Stimulated activated CD8-positive, alpha-beta memory T cell treated with anti-CD3 and anti-CD28 coated beads, Interleukin-2, amount 100 ng/mL, for 48 hours (primary cell): ENCODE results near the gene IFITM1.
"Not testable (repeated sequence)": the region's sequence is repeated elsewhere in the genome, so short reads cannot be mapped to it uniquely, and the experiment has no call there.

Experiments
- DNase-seq, 2 donors: peaks; one replicate each; pipeline ENCODE4 v3.0.0-alpha.2; 2020; ENCODE audit warnings: low read depth in 2 of 2

The IFITM1 gene

DNA sequence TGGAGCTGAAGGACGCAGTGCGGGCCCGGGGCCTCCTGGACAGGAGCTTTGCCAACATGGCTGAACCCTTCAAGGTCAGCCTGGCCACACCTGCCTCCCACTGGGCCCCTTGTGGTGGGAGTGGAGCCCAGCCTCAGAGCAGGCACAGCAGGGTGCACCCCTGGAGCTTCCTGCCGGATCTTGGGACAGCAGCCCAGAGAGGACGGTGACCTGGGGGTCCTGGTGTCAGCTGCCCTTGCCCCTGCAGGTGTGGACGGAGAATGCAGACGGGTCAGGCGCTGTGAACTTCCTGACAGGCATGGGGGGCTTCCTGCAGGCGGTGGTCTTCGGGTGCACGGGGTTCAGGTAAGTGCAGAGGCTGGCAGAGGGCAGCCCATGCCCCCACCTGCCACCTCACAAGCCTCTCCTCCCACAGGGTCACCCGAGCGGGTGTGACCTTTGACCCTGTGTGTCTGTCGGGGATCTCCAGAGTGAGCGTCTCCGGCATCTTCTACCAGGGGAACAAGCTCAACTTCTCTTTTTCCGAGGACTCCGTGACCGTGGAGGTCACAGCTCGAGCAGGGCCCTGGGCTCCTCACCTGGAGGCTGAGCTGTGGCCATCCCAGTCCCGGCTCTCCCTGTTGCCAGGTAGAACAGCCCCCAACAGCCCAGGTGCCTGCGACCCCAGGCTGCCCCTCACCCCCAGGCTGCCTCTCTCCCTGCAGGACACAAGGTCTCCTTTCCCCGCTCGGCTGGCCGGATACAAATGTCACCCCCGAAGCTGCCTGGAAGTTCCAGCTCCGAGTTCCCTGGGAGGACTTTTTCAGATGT lies 19.8 kb upstream of the IFITM1 start:
- no peak for DNase-seq

DNA sequence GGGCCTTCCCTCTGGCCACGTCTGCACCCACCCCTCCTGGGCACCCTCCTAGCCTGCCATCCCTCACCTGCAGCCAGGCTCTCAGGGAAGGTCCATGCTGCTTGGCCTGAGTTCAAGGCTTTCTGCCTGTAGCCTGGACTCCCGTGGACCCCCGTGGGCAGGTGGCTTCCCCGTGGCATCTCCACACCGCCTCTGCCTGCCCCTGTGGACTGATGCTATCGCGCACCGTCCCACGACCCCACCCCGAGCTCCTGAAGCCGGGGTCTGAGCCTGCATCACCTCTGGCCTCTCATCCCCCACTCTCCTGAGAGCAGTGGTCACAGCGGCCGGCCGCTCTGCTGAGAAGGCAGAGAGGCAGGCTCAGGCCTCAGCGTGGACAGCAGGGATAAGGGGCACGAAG lies 19.1 kb upstream of the IFITM1 start:
- no peak for DNase-seq

DNA sequence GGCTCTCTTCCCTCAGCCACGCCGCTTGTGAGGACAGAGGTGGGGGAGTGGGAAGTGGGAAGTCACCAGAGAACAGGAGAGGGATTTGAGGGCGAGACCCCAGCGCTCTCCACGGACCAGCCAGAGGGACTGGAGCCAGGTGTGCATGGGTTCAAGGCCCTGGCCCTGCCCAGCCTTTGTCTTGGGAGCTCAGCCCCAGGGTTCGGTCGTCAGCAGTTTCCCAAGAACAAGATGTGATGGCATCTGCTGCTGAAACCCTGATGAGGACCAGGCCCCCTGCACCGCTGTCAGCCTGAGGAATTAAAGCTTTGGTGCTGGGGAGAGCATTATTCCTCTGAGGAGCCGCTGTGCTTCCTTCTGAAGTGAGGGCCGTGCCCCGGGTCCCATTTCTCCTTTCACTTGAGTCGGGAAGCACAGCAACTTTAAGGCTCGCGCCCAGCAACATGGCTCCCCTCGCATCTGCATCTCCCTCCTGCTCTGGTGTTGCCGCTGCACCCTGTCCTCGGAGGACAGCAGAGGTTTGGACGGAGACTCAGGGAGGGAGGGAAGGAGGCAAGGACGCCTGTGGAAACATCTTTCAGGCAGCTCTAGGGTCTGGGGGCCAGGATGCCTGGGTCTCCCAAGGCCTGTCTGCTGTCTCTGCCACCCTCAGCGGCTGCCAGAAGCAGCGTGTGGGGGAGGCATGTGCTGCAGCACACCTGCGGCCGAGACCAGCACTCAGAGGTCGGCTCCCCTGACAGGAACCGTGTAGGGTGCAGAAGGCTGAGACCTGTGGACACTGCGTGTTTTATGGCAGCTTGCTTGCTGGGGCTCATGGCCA lies 18.3 kb upstream of the IFITM1 start:
- no peak for DNase-seq

DNA sequence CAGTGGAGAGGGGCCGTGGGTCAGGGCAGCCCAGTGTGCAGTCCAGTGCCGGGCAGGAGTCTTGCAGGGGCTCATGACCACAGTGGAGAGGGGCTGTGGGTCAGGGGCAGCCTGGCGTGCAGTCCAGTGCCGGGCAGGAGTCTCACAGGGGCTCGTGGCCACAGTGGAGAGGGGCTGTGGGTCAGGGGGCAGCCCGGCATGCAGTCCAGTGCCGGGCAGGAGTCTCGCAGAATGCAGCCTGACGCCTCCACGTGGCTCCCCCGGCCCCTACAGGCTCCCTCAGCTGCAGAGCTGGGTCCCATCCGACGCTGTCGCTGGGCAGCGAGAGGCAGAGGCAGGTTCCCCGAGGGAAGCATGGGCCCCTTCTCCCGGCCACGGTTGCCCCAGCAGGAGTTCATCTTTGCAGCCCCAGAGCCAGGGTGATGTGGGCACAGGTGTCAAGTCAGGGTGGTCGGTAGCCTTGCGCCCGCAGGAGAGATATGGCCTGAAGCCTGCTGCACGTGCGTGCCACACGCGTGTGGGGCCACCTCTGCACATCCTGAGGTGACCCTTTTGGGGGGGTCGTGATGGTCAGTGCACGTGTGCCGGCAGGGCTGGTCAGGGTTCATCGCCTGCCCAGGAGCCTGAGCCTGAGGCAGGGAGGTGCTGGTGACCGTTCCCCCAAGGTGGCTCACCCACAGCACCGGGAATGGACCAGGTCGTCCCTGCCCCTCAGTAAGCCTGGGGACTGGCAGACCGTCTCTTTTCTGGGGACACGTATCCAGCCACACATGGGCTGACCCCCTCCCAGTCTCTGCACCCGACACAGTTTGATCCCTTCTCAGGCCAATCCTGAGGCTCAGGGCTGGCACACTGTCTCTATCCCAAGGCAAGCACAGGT lies 17.4 kb upstream of the IFITM1 start:
- no peak for DNase-seq

DNA sequence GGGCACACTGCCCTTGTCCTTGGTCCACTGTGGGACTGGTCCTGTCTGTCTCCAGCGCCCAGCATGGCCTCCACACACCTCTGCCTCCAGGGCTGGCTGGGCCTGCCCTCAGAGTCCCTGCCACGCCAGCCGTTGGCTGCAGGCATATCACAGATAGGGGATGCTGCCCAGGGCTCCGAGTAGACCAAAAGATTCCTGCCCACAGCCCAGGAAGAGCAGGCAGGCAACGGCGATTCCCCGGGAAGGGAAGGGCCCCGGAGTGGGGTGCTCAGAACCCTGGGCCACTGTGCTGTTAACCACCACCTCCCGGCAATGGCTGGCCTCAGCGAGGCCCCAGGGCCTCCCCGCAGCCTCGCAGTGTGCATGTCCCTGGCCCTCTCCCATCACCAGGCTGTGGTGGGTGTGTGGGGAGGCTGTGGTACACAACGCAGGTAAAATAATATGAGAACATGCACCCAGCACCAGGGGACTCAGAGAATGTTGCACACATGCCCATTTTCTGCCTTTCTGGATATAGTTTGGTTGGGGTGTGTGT lies 16.7 kb upstream of the IFITM1 start:
- DNase-seq: no peak

DNA sequence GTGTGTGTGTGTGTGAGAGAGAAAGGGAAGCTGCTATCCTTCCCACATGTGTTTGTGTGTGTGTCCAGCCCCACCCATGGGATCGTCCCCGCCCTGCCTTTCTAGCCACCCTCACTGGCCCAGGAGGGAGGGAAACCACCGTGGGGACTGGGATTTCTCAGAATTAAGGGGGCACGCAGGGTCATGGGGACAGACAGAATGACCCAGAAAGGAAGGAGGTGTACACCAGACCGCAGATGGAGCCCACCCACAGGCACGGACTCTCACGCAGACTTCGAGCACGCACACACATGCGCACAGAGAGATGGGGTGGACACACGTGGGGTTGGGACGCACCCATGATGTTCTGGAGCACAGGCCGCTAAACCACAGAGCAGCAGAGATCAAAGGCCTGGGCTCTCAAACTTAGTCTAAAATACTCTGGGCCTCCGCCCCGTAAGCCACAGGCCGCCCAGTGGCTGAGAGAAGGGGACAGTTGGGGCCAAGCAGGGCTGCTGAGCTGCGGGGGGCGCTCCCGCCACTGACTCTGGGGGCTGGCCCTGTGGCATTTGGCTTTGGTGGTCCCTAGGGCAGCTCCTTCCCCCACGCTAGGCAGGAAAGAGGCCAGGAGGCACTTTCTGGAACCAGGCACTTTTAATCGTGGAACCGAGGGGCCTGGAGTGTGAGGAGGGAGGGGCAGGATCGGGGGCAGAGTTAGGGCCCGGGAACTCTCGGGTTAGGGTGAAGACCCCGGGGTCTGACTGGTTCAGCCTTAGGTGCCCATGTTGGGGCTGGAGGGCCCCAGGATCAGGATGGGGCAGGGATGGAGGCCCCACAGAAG lies 16.0 kb upstream of the IFITM1 start:
- no peak for DNase-seq

DNA sequence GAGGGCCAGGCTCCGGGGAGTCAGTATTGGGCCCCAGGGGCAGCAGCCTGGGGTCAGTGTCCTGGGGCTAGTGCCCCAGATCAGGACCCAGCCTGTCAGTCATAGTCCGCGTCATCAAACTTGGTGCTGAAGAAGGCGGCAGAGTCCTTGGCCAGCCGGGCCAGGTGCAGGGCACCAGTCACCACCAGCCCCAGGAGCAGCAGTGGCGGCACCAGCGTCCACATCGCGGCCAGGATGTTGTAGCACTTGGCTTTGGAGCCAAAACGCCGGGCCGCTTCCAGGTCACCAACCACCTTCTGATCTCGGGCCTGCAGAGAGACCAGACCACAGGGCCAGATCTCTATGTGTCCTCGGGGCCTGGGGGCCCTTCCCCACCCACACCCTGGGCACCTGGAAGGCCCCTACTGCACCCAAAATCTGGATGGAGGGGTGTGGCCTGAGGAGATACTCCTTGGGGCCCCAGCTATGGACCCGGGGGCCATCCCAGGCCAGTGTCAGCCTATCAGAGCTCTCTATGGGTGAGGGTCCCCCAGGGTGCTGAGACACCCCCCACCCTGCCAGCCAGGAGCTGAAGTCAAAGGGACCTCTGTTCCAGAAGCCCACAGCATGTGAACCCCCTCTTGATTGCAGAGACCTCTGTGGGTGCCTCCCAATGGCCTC lies 15.3 kb upstream of the IFITM1 start:
- no peak for DNase-seq

DNA sequence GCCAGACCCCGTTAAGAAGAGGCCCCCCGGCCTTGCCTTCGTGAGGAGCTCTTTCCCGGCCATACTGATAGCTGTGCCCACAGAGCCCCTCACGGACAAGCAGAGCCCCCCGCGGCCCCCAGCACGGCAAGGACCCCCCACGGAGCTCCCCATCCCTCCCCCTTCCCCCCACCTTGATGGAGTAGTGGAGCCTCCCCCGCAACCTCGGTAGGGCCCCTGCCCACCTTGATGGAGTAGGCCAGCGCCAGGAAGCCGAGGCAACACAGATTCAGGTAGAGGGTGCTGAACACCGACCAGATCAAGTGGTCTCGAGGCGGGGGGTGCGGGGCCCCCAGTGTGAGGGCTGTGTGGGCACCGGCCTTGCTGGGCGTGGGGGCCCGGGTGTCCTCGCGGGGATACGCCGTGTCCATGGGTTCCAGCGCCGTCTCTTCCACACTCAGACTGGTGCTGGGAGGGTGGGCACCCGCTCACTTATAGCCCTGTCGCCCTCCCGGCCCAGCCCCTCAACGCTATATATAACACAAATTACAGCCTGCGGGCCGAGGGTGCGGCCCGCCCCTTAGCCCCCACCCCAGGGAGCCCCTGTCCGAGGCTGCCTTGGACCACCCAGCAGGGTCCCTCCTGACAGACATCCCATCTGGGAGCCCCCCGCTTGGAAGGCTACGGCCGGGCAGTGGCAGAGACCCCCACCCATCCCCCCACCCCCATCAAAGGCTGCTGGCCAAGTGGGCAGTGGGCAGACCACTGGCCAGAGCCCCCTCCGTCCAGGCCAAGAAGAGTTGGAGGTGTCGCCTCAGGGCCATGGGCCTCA lies 14.6 kb upstream of the IFITM1 start, which contains the start of gene IFITM5:
Gene IFITM5 (minus strand): TSS at position 446 of the 811 bp plus-strand sequence. CDS start 36 bp downstream, at position 410.
- no peak for DNase-seq

DNA sequence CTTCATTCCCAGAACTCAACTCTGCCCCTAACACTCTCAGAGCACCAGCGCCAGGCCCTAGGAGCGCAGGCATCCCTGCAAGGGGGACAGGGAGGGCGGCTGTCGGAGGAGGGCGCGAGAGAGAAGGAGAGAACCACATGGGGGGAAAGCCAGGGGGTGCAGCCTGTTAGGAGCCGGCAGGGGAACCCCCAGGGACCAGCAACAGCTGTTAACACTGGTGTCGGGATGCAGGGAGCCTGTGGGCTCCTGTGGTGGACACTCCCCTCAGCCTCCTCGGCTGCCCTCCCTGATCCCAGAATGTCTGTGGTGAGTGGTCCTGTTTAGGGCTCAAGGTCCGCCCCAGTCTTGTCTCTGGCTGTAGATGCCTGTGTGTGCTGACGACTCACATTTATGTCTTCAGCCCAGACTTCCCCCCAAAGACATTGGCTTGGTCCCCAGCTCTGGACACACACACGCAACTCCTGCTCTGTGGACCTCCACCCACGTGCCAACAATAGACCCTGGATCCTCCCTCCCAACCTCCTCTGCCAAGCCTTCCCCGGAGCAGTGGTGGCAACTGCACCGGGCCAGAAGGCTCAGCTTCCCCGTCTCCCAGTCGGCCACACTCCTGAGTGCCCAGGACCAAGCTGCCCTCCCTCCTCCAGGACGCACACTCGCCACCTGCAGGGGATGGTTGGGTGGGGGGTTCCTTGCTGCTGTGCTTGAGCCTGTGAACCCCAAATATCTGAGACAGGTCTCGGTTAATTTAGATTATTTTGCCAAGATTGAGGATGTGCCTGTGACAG lies 13.7 kb upstream of the IFITM1 start:
- DNase-seq: no peak

DNA sequence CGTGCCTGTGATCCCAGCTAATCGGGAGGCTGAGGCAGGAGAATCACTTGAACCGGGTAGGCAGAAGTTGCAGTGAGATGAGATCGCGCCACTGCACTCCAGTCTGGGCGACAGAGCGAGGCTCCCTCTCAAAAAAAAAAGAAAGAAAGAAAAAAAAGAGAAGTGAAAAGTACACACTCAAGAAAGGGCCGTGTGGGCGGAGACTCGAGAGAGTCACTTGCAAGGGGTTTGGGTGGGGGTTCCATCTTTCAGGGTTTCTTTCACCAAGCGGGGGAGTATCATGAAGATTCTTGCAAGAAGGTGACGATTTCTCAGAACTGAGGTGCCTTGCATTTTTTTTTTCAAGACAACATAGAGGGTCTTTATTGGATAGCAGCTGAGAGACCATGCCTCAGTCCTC lies 10.5 kb upstream of the IFITM1 start:
- DNase-seq: no peak

DNA sequence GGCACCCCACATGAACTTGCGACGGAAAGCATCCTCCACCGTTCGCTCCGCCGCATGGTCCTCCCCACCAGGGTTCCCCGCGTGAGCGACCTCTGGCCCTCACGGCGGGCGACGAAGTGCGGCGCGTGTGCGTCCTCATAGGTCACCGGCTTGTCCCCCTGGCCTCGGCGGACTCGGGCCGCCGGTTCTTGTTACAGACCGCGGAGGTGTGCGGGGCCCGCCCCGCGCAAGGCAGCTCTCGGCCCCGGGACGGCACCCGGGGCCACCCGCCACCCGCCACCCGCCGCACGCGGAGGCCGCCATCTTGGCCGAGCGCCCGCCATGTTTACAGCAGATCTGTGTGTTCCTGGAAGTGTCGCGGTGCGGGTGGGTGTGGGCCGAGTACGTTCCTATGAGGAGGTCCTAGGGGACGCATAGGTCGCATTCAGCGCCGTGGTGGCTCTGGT lies 9.8 kb upstream of the IFITM1 start:
- DNase-seq: no peak

DNA sequence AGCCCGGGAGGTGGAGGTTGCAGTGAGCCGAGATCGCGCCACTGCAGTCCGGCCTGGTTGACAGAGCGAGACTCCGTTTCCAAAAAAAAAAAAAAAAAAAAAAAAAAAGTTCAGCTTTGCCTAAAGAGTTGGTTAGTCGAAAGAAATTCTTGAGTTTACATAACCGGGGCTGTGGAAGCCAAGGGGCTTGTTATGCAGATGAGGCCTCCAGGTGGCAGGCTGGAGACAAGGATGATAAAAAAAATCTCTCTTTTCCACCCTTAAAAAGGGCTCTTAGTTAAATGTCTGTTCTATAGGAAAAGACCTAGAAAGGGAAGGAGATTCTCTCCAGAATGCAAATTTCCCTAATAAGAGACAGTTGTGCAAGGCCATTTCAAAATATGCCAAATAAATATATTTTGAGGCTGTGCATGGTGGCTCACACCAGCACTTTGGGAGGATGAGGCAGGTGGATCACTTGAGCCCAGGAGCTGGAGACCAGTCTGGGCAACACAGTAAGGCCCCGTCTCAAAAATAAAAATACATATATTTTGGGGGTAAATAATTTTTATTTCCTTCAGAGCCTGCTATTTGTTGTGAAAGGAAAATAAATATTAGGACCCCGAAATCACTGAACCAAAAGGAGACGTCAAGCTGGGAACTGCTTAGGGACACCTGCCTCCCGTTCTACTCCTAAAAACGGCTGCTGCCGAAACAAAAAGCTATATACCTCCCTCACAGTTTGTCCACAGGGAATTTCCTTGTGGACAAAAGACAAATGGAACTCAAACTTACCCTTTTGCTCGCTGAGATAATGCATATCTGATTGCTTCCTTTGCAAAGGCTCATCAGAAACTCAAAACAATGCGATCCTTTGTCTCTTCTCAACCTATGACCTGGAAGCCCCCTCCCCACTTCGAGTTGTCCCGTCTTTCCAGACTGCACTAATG lies 8.7 kb upstream of the IFITM1 start:
- DNase-seq: no peak

DNA sequence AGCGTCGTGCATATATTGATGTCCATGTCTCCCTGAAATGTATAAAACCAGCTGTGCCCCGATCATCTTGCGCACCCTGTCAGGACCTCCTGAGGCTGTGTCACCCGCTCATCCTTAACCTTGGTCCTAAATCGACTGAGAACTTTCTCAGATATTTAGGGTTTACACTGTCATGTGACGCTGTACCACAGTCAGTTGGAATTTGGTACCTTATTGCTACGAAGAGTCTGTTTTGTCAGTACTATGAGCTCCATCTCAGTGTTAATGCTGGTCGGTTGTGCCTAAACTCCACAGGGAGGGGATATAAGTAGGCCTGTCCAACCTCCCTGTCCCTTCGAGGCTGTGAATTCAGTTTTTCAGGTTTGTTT lies 8.0 kb upstream of the IFITM1 start:
- DNase-seq: no peak

DNA sequence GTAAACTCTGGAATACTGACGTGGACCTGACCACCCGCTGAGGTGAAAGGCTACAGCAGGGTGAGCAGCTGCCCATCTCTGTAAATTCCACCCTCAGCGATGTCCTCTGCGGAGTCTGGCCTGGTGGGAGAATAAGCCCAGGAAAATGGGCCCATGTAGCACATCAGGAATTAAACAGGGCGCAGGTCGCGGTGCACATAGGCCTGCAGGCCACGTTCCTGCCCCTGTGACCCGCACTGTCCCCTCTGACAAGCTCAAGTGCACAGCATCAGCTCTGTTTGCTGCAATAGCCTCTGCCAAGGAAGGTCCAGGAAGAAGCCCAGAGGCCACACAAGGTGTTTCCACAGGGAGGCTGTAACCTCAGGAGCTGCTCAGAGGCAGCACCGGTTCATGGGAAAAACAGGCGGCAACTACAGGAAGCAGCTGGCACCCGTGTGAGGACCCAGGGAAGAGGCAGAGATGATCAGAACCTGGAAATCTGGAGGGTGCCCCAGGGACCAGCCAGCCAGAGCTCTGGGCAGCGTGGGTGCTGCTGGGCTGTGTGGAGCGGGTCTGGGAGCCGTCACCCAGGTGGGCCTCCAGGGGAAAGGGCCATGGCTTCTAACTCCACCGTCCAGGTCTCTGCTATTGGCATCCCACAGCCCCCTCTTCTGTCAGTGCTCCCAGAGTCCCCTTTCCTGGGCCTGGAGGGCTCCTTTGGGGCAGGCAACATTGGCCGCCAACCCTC lies 7.0 kb upstream of the IFITM1 start:
- no peak for DNase-seq

DNA sequence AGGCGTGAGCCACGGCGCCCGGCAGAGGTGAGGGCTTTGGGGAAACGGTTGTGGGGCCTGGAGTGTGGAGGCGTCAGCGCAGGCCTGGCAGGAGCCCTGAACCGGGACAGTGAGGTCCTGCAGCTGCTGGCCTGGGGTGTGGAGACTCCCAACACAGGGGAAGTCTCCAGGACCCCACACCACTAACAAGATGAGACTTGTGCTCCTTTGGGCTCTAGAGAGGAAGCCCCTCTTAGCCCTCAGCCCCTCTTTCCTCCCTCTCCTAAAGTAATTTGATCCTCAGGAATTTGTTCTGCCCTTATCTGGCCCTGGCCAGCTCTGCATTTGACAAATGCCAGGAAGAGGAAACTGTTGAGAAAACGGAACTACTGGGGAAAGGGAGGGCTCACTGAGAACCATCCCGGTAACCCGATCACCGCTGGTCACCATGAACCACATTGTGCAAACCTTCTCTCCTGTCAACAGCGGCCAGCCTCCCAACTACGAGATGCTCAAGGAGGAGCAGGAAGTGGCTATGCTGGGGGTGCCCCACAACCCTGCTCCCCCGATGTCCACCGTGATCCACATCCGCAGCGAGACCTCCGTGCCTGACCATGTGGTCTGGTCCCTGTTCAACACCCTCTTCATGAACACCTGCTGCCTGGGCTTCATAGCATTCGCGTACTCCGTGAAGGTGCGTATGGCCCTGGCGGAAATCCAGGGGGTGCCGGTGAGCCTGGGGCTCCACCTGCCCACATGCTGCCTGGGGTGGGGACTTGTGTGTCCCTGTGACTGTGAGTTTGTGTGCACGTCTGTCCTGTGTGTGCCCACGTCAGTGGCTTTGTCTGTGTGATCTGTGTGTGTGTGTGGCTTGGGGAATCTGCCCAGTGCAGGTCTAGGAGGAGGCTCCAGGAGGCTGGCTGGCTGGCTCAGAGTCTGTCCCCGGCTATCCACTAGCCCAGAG lies 5.8 kb upstream of the IFITM1 start, which contains the start of gene IFITM2:
Gene IFITM2 (plus strand): TSS at position 51 of the 943 bp plus-strand sequence. CDS start 377 bp downstream, at position 428.
- DNase-seq: not testable (repeated sequence)
